Occipital lobe (tissue), 2 donors: Measurements from ENCODE around the gene ADAMTS18. TPM values are rescaled to one million over a fixed set of nuclear protein-coding genes. Genes with fewer than 3 reads are reported as not detected.

ENCODE experiments used
- DNase-seq: peaks from one replicate; lab custom pipeline; 2025; lab: John Stamatoyannopoulos, UW
- total RNA-seq: library from RNA; depleted of rRNA; stranded (reverse); fragments of >200 nt; gene quantifications from one replicate; pipeline ENCODE4 v1.2.3, GENCODE V29; 2014

ADAMTS18 gene
- total RNA-seq, 1 donor from 2014 or later, result 0.31 TPM

DNA sequence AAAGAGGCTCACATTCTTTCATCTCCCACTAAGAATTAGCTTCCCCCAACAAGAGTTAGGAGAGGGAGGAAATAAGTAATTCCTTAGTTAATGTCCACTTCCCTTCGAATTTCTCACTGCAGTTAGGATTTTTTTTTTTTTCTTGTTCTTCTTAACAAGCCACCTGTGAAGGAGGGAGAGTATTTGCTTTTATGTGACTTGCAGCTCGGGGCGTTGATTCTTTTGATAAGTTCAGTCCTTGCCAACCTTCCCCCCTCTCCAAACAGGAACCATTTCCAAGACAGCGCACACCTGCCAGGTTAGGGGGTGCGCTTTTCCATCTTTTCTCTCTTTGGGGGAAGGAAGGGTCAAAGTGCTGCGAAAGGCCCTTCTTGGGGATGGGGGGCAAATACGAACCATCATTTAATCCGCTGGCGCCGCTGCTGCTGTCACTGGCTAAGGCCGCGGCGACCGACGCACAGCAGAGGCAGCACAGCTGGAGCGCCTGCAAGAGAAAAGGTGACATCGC, 758 bp downstream of the ADAMTS18 start:
- no peak for DNase-seq

DNA sequence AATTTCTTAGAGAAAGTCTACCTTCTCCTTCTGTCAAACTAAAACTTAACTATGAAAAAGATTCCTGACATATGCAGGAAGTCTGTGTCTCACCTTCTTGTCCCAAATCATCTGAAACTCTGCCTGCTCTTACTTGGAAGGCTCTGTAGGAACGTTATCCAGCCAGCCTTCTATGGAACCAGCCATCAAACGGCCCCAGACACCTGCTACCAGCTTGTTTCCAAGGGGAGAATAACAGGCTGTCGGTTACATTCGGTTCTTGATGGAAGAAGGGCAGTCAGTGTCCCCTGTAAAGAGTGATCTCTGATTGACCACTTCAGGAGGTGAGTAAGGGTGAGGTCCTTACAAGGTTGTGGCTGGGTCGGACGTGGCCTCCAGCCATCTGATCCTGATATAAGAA, 1.7 kb downstream of the ADAMTS18 start:
- no peak for DNase-seq

DNA sequence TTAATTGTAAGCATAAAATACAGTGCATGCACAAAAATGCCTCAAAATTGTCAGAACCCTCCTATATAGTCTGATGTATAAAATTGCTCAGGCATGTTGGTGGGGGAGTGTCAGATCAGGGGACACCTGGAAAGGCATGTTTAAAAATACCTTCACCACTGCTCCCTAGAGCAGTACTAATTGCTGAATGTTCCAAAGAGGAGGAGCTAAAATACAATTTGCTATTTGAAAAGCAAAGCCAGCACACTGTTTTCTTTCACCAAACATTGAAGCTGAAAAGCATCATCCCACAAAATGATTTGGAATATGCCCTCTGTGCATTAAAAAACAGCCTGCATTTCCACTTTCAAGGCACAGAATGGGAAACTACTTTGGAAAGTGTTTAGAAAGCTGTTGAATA, 2.6 kb downstream of the ADAMTS18 start:
- no peak for DNase-seq

DNA sequence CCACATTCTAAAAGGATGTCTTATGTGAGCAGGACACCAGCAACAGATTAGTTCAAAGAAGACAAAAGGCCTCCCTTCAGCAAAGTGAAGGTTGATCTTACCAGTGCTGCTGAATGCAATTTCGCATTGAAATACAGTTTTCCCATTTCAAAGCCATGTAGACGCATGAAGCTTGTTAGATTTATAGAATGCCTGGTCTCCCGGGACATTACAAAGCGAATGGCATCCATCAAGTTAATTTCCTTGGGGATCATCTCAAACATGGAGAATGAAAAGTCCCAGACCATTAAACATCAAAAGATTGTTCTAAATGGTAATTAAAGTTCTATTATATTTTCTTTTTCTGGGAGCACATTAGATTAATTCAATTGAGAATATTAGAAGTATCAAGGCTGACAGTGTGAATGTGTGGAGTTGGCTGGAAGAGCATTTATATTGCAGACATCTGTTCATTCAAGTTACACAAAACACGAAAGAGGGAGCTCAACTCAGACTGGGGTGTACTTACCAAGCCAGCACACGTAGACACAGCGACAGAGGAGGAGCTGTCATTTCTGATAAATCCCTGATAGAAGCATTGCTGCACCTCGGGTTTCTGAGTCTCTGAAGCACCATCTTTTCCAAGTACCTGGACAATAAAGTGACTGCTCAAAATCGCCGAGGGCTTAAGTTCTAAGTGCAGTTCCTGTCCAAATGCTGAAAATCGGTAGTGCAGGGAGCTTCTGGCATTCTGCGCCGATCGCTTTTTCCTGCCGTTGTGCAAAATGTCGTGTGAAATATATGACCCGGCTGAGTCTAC, 3.8 kb downstream of the ADAMTS18 start:
- no peak for DNase-seq

DNA sequence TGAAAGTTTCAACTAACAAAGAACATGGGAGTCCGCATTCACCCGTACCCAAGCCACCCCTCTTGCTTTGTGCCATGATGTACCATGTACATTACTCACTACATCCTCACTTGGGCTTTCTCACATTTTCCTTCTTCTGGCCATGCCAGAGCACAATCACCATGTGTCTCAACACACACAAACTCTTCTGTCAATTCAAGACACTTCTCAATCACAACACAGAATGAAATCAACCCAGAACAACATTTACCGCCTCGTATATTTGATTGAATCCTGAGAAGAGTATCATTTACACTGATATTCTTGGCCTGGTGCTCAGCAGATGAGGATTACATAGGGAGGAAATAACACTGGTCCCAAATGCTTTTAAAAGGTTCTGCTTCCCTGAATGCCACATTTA, 4.5 kb downstream of the ADAMTS18 start:
- no peak for DNase-seq

DNA sequence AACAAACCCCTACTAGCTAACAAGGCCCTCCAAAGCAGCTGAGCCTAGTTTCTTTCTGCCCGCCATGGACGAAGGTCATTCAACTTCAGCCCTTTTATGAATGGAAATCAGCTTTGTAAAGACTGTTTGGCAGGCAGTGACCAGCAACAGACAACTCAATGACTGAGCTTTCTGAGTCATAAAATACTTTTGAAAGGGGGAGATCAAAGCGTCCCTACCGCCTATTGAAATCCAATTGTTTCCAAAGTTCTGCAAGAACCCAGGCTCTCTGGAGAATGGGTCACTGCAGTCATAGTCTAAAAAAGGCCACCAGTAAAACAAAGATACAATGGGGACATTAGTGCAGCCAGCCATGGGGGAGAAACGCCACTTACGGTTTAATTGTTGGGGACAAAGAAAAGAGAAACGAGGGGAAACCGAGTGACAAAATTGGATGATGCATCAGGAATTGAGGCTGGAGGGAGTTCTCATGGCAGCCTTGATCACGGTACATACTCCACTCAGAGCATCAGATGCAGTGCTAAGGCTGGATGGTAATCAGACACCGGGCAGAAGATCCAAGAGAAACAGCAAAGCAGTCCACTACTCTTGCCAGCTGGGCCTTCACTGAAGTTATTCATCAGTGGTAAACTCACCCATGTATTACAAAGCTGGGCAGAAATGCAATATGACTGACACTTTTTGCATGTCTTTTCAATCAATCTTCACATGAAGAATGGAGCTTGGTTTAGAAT, 9.8 kb downstream of the ADAMTS18 start:
- DNase-seq, result no peak

DNA sequence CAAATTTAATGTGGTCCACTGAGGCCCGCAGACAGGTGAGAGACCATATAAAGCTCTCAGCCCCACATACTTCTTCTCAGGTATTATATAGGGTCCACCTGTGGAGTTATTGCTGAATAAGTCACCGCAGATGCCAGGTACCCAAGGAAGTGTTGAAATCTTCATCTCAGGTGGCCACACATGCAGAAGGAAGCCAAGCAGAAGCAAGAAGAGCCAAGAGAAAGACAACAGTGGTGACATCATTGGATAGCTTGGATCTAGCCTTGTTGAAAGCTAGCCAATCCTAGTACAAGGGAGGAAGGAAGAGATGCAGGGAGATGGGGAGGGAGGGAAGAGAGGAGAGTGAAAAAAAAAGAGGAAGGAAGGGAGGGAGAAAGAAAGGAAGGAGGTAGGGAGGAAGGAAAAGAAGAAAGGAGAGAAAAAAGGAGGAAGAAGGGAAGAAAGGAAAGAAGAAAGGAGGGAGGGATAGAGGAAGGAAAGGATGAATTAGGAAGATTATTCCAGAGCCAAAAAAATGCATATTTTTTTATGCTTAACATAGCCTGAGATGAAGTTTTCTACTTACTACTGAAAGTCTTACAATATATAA, 12.5 kb downstream of the ADAMTS18 start:
- DNase-seq, result no peak

DNA sequence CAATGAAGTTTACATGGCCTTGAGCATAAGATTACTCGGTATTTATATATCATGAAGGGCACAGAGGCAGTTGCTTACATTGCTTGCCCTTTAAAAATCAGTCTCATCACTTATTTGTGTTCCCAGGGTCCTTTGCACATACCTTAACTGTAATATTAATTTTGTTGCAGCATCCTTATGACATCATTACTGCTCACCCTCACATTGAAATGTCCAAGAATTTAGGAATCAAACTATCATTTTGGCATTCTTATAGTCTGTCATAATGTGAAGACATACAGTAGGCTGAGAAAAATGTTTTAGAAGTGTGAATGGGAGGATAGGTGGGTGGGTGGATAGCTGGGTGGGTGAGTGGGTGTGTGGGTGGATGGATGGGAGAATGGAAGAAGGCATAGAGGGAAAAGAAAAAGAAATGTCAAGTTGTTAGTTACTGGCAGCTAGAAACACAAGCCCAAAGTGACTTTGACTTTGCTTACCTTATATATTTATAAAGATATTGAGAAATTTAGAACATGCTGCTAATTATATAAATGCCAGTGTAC, 17.8 kb downstream of the ADAMTS18 start:
- no peak for DNase-seq

DNA sequence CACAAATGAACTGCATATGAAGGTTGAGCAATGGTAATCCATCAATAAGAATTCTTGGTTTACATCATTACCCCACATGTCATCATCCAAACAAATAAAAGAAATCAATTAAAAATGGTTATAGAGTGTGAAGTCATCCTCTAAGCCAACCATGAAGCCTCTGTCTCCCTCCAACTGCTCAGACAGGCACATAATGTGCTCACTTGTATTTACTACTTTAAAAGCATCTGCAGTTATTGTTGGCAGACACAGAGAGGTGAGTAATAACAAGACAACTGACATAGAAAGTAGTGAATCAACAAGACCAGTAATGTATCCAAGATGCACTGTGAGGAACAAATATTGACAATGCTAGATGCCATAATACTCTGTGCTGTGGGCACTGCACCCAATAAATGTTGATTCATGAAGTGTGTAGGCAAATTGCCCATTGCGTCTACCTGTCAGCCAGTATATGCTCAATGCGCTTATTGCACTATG, 20.0 kb downstream of the ADAMTS18 start:
- DNase-seq, result no peak

DNA sequence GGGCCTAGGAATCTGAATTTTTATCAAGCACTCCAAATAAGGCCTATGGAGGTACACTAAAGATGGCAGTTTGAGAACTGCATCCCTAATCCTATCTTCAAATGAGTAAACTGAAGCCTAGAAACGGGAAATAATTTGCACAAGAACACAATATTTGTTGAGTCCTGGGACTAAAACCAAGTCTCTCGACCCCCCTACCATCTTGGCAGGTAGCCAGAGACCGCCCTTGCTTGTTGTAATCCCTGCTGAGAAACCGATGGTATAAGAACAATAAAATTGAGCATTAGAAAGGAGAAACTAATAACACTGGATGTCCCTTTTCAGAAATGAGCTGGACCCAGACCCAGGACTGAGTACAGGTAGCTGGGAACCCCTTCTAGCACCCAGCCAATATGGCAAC, 24.4 kb downstream of the ADAMTS18 start:
- no peak for DNase-seq

DNA sequence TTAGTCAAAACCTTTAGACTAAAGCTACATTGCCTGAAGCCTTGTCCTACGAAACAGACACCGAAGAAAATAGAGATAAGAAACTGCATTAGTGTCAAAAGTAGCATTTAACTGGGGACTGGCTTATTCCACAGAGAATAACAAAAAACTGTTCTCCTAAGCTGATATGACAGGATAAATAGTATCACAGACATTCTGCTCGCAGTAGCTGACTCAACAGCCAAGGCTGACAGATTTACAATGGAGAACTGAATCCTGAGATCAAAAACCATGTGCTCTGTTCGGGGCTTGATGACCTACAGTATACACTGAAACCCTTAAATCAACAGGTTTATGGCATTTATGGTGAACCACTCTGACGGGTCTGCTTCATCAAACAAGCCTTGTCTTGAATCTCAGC, 25.5 kb downstream of the ADAMTS18 start:
- no peak for DNase-seq

DNA sequence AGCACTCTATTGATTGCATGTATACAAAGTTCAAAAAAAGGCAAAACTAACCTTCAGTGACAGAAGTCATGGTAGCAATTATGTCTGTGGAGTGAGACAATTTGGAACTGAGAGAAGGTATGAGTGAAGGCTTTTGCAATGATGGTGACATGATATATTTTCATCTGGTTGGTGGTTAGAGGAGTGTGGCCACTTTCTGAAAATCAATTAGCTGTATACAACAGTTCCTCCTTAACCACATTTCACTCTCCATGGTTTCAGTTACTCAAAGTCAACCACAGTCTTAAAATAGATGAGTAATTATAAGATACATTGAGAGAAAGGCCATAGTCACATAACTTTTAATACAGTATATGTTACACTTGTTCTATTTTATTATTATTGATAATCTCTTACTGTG, 26.2 kb downstream of the ADAMTS18 start:
- no peak for DNase-seq

DNA sequence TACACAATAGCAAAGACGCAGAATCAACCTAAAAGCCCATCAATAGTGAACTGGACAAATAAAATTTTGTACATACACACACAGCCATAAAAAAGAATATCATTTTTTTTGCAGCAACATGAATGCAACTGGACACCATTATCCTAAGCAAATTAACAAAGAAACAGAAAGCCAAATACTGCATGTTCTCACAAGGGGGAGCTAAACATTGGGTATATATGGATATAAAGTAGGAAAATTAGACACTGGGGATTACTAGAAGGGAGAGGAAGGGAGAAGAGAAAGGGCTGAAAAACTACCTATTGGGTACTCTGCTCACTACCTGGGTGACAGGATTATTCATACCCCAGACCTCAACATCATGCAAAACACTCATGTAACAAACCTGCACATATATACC, 28.2 kb downstream of the ADAMTS18 start:
- DNase-seq, result no peak

DNA sequence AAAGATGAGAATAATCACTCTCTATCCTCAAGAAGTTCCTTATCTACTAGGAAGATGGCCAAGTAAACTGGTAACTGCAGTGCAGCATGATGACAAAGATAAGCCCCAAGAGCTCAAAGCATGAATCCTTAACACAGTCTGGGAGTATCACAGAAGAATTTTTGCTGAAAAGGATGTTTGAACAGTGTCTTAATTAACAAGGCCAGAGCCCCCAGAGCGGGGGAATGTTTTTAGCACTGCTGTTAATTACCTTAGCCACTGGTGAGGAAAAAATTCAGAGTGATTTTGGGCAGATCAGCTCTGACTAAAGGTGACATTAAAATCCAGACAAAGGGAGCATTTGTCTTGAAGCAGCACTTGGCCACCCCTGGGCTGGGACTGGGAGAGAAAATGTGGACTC, 30.1 kb downstream of the ADAMTS18 start:
- DNase-seq, result no peak

DNA sequence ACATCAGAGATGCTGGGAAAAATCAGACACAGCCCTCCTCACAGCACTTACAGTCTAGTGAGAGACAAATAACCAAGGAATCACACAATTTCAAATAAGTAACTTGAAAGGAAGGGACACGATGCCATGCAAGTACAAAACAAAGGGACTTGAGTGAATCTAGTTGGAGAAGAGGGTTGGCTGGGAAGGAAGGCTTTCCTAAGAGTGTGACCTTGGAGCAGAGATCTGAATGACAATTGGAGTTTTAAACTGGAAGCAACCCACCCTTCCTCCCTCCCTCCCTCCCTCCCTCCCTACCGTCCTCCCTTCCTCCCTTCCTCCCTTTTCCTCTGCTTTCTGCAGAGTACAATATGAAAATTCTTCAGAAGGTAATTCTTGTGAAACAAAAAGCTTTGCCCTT, 31.1 kb downstream of the ADAMTS18 start:
- DNase-seq, result no peak

DNA sequence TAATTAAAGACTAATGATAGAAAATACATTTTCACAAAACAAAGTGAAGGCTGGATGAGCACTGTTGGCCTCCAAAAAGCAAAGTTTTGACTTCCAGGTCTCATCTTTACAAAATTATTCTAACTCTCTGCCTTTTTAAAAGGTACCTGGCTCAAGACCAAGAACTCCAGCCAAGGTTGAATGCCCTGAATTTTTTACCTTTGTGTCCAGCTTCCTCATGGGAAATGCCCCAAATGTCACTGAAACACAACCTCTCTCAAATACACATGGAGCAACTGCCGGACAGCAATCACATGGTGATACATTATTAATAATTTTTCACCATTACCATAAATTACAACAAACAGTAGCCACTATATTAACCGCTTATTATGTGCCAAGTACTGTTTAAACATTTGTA, 32.2 kb downstream of the ADAMTS18 start:
- DNase-seq, result no peak

DNA sequence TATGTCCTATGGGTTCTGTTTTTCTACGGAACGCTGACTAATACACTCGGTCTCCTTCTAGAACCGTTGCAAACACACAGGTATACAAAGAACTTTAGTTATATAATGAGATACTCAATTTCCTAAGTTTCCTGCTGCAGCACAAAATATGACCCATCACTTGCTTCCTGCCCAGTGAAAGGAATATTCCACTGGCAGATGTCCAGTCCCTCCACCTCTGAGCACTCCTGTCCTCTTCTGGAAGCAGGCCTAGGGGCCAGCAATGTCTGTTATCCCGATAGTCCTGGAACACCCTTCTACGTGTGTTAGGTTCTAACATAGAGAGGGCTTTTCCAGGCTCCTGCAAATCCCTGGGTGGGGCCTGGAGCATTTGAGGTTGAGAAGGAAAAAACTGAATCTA, 32.7 kb downstream of the ADAMTS18 start:
- DNase-seq, result no peak

DNA sequence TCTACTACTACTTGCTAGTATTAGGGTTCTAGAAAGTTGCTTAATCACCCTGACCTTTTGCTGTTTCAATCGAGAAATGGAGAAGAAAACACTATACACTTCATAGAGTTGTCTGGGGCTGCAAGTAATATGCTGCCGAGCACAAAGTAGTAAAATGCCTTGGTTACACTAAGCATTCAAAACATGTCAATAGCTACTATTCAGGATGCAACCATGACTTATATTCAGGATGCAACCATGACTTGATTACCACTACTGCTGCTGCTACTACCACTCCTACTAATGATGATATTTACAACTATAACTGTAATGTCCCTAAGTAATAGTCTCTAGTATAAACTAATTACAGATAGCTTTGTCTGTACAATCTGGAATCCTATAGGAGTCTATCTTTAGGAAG, 35.3 kb downstream of the ADAMTS18 start:
- DNase-seq, result no peak

DNA sequence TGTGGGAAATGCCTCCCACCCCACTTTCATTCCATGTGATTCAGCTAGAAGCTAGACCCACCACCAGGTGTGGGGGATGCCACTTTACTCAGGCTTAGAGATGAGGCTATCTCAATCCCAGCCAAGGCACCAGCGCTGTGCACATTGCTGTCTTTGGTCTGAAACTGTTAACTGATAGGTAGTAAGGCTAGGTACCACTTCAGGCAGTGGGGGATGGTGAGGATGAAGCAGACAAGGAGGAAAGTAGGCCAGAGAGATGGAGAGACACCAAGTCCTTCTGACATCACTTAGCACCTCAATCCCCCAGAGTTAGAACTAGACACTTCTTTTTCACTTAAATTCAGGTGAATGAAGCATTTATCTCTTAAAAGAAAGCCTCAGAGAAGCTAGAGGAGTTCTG, 35.8 kb downstream of the ADAMTS18 start:
- DNase-seq, result no peak

DNA sequence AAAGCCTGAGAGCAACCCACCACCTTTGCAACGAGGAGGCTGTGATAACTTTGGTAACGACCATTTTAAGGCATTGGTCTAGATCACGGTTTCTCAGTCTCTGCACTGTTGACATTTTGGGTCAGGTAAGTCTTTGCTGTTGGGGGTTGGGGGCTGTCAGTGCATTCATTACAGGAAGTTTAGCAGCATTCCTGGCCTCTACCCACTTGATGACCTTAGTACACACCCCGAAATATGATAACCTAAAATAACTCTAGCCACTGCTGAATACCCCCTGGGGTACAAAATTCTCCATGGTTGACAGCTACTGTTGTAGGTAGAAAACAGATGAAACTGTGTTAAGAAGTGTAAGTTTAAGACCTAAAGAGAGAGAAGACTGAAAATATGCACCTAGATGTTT, 36.3 kb downstream of the ADAMTS18 start:
- DNase-seq, result no peak

DNA sequence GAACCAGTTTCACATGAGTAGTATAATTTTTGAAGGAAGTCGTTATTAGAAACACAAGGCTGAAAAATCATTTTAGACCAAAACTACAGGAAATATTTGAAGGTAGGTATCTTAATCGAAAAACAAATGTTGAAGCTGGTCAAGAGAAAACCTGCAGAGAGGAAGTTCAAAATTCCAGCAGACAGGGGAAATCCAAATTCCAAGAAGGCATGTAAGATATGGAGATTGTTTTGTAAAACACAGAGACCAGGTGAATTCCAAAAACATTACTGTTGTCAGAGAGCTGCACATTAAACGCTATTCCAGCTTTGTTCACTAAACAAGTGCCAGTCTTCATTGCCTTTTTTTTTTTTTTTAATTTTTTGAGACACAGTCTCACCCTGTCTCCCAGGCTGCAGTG, 38.4 kb downstream of the ADAMTS18 start:
- no peak for DNase-seq

DNA sequence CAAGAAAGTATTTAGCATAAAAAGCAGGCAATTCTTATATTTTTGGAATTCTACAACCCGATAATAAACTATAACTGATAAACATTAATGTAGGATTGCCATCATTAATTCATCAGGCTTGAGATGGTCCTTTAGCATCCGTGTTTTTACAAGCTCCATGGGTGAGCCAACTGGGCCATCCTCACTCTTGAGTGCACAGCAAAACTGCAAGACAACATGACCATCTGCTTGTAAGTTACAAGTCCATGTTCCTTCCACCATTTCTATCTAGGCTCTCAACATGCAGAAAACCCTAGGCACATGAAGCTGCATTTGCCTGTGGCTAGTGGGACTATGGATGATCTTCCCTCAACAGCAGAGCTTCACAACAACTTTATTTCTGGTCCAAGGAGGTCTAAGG, 40.1 kb downstream of the ADAMTS18 start:
- DNase-seq, result no peak
